GM18868 (cell line): ENCODE results near the gene GOLPH3.
A peak's percentile ranks its signal among the peaks of the same experiment; 100 is the strongest.
"Not testable (repeated sequence)": the region's sequence is repeated elsewhere in the genome, so short reads cannot be mapped to it uniquely, and the experiment has no call there.

Source experiments
- ATAC-seq: cut with Tn5 transposase; IDR thresholded peaks from one replicate; pipeline ENCODE4 v1.9.1; 2021; ENCODE audit warnings: mild to moderate bottlenecking, moderate library complexity; ENCODE audit not compliant: unreplicated experiment

Gene GOLPH3

DNA sequence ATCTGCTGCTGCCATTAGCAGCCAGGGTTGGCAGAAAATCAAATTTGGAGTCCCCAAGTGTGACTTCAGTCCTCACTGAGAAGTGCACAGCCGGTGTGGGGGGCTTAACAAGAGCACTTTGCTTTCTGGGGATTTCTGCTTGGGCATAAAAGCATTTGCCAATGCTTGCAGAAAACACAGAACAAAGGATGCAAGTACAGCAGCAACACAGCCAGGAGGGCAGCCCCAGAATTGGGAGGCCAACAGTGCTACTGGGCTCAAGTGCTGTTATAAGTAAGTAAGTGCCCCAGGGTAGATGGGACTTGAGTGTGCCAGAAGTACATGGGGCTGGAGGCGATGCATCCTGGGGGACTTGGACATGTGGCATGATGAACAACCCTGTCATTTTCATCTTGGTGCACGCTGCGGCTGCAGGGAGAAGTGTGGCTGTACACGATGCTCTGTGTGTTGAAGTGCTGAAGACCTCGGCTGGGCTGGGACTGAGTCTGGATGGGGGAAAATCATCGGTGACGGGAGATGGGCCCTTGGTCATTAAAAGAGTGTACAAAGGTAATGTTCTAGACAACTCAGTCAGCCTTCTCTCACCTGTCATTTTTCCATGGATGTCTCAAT is 73.3 kb downstream of the GOLPH3 start:
- ATAC-seq = no peak

DNA sequence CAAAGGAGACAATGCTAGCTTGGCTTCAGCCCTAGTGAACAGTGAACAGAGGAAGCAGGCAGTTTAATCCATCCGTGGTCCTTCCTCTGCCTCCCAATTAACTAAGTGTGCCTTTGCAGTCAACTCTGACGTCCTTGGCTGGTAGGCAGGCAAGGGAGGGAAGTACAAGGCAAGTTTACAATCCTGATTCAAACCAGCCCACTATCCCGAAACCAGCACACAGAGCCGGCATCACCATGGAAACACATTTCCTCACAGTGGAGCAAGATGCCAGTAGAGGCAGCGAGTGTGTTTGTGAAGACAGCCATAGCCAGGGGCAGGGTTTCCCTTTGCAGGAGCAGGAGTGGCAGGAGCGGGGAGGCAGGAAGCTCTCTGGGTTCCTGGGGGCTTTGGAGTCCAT is 73.9 kb downstream of the GOLPH3 start:
- ATAC-seq = no peak

DNA sequence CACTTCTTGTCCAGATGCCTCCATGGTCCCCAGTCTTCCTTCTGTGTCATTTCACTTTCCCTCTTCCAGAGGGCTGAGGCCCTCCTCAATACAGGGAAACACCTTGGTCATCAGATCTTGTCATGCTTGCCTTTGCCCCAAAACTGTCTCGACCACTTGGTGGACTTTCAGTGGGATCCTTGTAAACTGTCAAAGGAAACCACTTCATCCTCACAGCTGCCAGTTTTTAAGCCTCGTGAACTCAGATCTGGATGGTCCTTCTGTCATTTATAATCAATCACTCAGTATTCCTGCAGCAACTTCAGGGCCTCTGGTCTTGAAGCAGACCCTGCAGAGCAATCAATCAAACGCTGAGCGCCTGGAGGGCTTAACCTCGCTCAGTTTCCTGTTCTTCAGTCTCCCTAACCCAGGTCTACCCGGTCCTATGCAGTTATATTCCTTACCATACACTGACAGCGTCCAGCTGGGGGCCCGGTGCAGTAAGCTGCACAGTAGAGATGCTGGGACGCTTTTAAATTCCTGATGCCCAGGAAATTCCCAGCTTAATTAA is 74.6 kb downstream of the GOLPH3 start:
- ATAC-seq = no peak

DNA sequence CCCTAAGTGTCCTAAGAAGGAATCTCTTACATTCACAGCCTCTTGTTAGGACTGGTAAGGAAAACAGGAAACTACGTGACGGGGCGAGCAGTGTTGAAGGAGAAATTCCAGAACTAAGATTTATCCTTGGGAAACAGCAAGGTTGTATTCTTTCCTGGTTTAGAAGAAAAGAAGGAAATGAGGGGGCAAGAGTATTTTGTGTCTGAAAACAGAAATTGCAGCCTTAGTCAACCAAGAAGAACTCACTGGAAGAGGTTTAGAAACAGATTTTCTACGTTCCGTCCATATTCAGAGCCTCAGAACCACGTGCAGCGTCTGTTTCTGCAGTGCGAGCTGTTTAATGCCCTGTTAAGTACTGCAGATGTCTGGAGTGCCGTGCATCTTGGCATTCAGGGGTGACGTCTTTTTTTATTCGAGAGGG is 75.2 kb downstream of the GOLPH3 start:
- no peak for ATAC-seq

DNA sequence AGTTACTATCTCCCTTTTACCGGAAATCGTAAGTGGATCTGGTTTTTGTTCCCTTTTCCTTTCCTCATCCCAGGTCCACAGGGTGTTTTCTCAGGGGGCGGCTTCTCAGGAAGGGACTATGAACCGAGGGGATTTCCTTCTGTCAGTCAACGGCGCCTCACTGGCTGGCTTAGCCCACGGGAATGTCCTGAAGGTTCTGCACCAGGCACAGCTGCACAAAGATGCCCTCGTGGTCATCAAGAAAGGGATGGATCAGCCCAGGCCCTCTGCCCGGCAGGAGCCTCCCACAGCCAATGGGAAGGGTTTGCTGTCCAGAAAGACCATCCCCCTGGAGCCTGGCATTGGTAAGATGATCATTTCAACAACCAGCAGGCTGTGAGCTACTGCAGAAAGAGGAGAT is 75.8 kb downstream of the GOLPH3 start:
- no peak for ATAC-seq

DNA sequence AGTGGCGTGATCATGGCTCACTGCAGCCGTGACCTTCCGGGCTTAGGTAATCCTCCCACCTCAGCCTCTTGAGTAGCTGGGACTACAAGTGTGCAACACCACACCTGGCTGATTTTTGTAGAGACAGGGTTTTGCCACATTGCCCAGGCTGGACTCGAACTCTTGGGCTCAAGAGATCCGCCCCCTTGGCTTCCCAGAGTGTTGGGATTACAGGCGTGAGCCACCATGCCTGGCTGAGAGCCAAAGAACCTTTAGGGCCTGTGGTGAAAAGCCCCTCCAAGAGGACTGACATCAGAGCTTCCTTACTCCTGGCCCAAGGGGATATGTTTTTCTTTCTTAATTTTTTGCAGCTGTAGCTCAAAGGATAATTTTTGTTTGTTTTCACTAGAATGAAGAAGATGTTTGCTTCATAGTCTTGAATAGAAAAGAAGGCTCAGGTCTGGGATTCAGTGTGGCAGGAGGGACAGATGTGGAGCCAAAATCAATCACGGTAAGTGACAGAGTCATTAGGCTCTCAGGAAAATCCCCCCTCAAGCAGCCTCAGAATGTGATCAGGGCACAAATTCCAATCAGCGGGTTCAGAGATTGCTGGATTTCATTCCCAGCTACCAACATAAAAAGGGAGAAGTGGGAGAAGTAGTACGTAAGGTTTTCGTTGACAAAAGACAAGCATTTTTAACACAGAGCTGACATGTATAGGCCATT is 77.1 kb downstream of the GOLPH3 start:
- ATAC-seq = no peak

DNA sequence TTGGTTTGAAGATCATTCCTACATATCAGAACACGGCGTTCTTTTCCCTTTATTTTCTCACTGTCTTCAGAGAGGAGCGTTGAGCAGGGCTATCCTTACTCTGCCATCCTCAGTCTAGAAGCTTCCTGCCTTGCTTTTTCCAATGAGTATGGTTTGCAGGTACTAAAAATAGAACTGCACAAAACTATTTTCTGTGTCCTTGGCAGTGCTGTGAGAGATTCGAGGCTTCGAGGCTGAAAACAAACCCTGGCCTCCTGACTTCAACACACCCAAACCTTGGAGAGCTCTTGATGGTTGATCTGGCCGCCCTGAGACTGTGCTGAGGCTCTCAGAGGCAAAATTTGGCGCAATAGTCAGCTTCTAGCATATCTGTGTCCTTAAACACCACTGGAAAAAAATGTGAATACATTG is 78.9 kb downstream of the GOLPH3 start:
- no peak for ATAC-seq

DNA sequence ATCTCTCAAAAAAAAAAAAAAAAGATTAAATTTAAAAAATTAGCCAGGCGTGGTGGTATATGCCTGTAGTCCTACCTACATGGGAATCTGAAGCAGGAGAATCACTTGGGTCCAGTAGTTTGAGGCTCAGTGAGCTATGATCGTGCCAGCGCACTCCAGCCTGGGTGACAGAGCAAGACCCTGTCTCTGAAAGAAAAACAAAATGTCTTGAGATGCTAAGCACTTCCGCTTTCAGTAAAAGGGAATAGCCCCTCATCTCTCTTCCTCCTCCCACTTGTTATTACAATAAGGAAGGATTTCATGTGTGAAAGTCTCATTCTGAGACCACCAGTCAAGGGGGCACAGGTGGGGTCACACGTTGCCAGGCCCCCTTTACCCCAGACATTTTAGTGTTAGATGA is 79.4 kb downstream of the GOLPH3 start:
- ATAC-seq = no peak

DNA sequence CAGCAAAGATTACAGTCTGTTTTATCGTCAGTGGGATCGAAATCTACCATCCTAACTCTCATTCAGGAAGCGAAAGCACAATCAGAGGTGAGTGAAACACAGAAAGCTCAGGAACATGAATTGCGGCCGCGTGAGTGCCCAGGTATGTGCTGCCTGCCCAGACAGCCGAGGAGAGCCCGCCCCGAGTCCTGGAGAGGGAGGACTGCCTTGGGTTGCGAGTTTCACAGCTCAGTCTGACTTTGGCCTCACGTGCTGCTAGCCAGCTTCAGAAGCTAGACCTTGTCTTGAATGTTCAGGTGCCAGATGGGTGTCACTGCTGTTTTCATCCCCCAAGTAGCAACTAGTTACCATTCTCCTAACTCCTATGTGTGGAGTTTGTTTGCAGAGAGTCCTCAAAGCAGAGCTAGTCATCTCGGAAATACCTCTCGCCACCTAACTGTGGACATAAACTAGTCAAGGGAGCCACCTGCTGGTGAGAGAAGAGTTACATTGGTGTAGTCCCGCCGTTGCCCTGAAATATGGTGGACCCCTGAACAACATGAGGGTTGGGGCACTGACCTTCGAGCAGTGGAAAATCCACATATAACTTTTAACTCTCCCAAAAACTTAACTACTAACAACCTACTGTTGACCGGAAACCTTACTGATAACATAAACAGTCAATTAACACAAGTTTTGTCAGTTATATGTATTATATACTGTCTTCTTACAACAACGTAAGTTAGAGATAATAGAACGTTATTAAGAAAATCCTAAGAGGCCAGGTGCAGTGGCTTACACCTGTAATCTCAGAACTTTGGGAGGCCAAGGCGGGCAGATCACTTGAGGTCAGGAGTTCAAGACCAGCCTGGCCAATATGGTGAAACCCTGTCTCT is 80.9 kb downstream of the GOLPH3 start:
- ATAC-seq = peak; percentile 97

DNA sequence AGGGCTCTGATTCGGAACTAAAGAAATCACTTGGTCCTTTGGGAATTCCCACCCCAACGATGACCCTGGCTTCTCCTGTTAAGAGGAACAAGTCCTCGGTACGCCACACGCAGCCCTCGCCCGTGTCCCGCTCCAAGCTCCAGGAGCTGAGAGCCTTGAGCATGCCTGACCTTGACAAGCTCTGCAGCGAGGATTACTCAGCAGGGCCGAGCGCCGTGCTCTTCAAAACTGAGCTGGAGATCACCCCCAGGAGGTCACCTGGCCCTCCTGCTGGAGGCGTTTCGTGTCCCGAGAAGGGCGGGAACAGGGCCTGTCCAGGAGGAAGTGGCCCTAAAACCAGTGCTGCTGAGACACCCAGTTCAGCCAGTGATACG is 83.4 kb downstream of the GOLPH3 start:
- ATAC-seq = no peak

DNA sequence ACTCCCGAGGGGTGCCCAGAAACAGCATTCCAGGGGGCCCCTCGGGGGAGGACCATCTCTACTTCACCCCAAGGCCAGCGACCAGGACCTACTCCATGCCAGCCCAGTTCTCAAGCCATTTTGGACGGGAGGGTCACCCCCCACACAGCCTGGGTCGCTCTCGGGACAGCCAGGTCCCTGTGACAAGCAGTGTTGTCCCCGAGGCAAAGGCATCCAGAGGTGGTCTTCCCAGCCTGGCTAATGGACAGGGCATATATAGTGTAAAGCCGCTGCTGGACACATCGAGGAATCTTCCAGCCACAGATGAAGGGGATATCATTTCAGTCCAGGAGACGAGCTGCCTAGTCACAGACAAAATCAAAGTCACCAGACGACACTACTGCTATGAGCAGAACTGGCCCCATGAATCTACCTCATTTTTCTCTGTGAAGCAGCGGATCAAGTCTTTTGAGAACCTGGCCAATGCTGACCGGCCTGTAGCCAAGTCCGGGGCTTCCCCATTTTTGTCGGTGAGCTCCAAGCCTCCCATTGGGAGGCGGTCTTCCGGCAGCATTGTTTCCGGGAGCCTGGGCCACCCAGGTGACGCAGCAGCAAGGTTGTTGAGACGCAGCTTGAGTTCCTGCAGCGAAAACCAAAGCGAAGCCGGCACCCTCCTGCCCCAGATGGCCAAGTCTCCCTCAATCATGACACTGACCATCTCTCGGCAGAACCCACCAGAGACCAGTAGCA is 83.9 kb downstream of the GOLPH3 start:
- no peak for ATAC-seq

DNA sequence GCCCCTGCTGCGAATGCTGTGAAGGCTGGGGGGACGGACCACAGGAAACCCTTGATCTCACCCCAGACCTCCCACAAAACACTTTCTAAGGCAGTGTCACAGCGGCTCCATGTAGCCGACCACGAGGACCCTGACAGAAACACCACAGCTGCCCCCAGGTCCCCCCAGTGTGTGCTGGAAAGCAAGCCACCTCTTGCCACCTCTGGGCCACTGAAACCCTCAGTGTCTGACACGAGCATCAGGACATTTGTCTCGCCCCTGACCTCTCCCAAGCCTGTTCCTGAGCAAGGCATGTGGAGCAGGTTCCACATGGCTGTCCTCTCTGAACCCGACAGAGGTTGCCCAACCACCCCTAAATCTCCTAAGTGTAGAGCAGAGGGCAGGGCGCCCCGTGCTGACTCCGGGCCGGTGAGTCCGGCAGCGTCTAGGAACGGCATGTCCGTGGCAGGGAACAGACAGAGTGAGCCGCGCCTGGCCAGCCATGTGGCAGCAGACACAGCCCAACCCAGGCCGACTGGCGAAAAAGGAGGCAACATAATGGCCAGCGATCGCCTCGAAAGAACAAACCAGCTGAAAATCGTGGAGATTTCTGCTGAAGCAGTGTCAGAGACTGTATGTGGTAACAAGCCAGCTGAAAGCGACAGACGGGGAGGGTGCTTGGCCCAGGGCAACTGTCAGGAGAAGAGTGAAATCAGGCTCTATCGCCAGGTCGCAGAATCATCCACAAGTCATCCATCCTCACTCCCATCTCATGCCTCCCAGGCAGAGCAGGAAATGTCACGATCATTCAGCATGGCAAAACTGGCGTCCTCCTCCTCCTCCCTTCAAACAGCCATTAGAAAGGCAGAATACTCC is 84.7 kb downstream of the GOLPH3 start:
- ATAC-seq = no peak

DNA sequence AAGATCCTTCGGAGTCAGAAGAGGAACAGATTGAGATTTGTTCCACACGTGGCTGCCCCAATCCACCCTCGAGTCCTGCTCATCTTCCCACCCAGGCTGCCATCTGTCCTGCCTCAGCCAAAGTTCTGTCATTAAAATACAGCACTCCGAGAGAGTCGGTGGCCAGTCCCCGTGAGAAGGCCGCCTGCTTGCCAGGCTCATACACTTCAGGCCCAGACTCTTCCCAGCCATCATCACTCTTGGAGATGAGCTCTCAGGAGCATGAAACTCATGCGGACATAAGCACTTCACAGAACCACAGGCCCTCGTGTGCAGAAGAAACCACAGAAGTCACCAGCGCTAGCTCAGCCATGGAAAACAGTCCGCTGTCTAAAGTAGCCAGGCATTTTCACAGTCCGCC is 85.9 kb downstream of the GOLPH3 start:
- ATAC-seq = no peak

DNA sequence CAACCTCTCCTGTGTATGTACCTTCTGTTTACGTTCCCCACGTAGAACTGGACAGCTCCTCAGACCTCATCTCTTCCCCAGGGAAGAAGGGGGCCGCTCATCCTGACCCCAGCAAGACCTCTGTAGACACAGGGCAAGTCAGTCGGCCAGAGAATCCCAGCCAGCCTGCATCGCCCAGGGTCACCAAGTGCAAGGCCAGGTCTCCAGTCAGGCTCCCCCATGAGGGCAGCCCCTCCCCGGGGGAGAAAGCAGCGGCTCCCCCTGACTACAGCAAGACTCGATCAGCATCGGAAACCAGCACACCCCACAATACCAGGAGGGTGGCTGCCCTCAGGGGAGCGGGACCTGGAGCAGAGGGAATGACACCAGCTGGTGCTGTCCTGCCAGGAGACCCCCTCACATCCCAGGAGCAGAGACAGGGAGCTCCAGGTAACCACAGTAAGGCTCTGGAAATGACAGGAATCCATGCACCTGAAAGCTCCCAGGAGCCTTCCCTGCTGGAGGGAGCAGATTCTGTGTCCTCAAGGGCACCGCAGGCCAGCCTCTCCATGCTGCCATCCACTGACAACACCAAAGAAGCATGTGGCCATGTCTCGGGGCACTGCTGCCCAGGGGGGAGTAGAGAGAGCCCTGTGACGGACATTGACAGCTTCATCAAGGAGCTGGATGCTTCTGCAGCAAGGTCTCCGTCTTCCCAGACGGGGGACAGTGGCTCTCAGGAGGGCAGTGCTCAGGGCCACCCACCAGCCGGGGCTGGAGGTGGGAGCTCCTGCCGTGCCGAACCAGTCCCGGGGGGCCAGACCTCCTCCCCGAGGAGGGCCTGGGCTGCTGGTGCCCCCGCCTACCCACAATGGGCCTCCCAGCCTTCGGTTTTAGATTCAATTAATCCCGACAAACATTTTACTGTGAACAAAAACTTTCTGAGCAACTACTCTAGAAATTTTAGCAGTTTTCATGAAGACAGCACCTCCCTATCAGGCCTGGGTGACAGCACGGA is 86.7 kb downstream of the GOLPH3 start:
- ATAC-seq = no peak

DNA sequence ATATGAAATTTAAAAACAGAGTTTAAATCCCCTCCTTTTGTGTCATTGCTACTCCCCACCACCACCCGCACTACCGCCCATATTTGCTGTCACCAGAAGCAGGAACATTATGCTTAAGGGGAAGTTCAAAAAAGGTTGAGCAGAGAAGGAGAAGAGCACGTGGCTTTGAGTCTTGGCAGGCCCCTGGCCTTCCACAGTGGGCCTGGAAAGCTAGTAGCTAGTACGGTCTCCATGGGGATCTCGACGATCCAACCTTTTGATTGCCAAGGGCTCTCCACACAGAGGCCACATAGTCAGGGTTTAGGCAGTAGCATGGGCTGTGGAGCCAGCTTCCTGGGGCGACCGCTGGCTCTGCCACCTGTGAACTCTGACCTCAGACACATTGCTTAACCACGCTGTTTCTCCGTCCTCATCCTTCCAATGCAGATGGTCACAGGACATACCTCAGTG is 90.1 kb downstream of the GOLPH3 start:
- ATAC-seq = no peak

DNA sequence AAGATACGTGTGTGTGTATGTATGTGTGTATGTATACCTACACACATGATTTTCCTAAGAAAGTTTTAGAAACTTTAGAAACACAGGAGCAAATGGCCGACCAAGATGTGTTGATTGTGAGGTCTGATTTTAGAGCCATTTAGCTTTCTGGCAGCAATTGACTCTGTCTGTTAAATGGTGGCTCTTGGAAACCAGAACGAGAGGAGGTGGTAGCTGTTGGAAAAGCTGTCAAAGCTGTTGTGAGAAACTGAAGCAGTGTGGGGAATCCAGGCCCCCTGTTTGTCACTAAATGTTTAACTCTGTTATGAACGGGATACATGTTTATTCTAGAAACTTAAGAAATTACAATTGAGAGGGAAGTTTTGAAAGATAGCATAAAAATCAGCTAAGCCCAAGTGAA is 91.4 kb downstream of the GOLPH3 start:
- ATAC-seq = no peak

DNA sequence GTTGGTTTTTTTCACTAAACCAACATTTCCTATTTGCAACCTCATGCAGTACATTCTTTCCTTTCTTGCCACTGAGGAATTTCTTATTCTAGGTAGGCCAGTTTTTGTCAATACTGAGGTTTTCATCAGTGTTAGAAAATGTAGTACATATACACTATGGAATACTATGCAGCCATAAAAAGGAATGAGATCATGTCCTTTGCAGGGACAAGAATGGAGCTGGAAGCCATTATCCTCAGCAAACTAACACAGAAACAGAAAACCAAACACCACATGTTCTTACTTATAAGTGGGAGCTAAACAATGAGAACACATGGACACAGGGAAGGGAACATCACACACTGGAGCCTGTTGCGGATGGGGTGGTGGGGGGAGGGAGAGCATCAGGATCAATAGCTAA is 93.6 kb downstream of the GOLPH3 start:
- ATAC-seq = not testable (repeated sequence)

DNA sequence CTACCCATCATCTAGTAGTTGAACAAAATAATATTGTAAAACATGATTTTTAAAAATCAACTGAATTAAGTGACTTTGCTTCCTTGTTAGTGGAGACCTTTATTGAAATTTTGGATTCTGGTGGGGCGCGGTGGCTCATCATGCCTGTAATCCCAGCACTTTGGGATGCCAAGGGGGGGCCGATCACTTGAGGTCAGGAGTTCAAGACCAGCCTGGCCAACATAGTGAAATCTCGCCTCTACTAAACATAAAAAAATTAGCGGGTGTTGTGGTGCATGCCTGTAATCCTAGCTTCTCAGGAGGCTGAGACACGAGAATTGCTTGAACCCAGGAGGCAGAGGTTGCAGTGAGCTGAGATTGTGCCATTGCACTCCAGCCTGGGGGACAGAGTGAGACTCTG is 95.3 kb downstream of the GOLPH3 start:
- not testable (repeated sequence) for ATAC-seq
